OCI-LY3 (cell line): Measurements from ENCODE around the gene RPRD2.

Source experiments
- EZH2phosphoT487 ChIP-seq: fragments of 200-600 bp; shearing (Covaris generic); IDR thresholded peaks from 2 replicates; pipeline ENCODE4 v1.6.1; 2018; ENCODE audit warnings: antibody characterized with exemption, mixed run types, low read depth
- TF ChIP-seq, protein P1 (sequence below): fragments of 200-600, 300-600 bp; sonication (generic); IDR thresholded peaks from 2 replicates; pipeline ENCODE4 v1.5.1; 2014; ENCODE audit warnings: antibody characterized with exemption, low read length, low read depth

DNA sequence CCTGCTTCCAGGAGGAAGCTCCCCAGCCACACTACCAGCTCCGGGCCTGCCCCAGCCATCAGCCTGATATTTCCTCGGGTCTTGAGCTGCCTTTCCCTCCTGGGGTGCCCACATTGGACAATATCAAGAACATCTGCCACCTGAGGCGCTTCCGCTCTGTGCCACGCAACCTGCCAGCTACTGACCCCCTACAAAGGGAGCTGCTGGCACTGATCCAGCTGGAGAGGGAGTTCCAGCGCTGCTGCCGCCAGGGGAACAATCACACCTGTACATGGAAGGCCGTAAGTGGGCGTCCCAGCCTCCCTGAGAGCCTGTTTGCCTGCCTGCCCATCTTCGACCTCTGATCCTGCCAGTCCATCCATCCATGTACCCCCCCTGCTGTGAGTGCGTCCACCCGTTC, 147.6 kb downstream of the RPRD2 start:
- TF ChIP-seq, protein P1, sequence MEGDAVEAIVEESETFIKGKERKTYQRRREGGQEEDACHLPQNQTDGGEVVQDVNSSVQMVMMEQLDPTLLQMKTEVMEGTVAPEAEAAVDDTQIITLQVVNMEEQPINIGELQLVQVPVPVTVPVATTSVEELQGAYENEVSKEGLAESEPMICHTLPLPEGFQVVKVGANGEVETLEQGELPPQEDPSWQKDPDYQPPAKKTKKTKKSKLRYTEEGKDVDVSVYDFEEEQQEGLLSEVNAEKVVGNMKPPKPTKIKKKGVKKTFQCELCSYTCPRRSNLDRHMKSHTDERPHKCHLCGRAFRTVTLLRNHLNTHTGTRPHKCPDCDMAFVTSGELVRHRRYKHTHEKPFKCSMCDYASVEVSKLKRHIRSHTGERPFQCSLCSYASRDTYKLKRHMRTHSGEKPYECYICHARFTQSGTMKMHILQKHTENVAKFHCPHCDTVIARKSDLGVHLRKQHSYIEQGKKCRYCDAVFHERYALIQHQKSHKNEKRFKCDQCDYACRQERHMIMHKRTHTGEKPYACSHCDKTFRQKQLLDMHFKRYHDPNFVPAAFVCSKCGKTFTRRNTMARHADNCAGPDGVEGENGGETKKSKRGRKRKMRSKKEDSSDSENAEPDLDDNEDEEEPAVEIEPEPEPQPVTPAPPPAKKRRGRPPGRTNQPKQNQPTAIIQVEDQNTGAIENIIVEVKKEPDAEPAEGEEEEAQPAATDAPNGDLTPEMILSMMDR, result no peak
- TF ChIP-seq EZH2phosphoT487, result no peak
